BLaER1 treated with 17β-estradiol and CSF1 and Interleukin-3, amounts not matched to agents 10 nM and 100 nM (cell line): ENCODE measurements around the gene CLCN7.
A peak's percentile ranks its signal among the peaks of the same experiment; 100 is the strongest.

Source experiments
- H3K27ac ChIP-seq, 11 experiments: shearing (Covaris generic); formaldehyde crosslinking; 2 replicates each; pipeline ENCODE4 v1.8.1; 2022
- H3K27me3 ChIP-seq, 11 experiments: shearing (Covaris generic); formaldehyde crosslinking; 2 replicates each; pipeline ENCODE4 v1.8.1; 2022
- H3K36me3 ChIP-seq, 11 experiments: shearing (Covaris generic); formaldehyde crosslinking; 2 replicates each; pipeline ENCODE4 v1.8.1; 2022
- H3K4me1 ChIP-seq, 10 experiments: shearing (Covaris generic); formaldehyde crosslinking; 2 replicates each; pipeline ENCODE4 v1.8.1; 2022
- H3K4me2 ChIP-seq, 11 experiments: shearing (Covaris generic); formaldehyde crosslinking; 2 replicates each; pipeline ENCODE4 v1.8.1; 2022
- H3K4me3 ChIP-seq, 10 experiments: shearing (Covaris generic); formaldehyde crosslinking; 2 replicates each; pipeline ENCODE4 v1.8.1; 2022
- H3K9ac ChIP-seq, 11 experiments: shearing (Covaris generic); formaldehyde crosslinking; 2 replicates each; pipeline ENCODE4 v1.8.1; 2022
- H3K9me3 ChIP-seq, 11 experiments: shearing (Covaris generic); formaldehyde crosslinking; replicated peaks in 1 of 11; 2 replicates each; pipeline ENCODE4 v1.8.1; 2022
- H4K20me1 ChIP-seq, 11 experiments: shearing (Covaris generic); formaldehyde crosslinking; 2 replicates each; pipeline ENCODE4 v1.8.1; 2022
- Cebpa-rat ChIP-seq, 11 experiments: shearing (Covaris generic); IDR thresholded peaks; 2 replicates each; pipeline ENCODE4 v1.8.1; 2022

Gene CLCN7

GRCh38 chr16:1511662-1512569, 37.1 kb upstream of the CLCN7 start:
- H3K9me3 ChIP-seq: peaks cover 16 to 29% (median 21%) of the 10 kb centered on the region in 11 experiments
- no peak overlapping the region for H3K4me3 ChIP-seq
- H3K4me2 ChIP-seq: no peak overlapping the region
- H3K36me3 ChIP-seq: peaks cover 10 to 71% (median 53%) of the 10 kb centered on the region in 11 experiments
- H3K27ac ChIP-seq: no peak overlapping the region
- peaks cover 0 to 48% (median 35%) of the 10 kb centered on the region in 11 experiments; a peak in 17 of 22 replicates for H4K20me1 ChIP-seq
- TF ChIP-seq Cebpa-rat (IDR thresholded peaks at IDR 0.05): no peak
- no peaks in the 10 kb centered on the region for H3K27me3 ChIP-seq
- no peak overlapping the region for H3K9ac ChIP-seq
- peaks cover 20 to 29% (median 26%) of the 10 kb centered on the region in 10 experiments for H3K4me1 ChIP-seq

GRCh38 chr16:1510941-1511351, 36.1 kb upstream of the CLCN7 start:
- H3K9me3 ChIP-seq: peaks cover 16 to 29% (median 21%) of the 10 kb centered on the region in 11 experiments
- peaks cover 0 to 58% (median 42%) of the 10 kb centered on the region in 11 experiments; a peak in 18 of 22 replicates for H4K20me1 ChIP-seq
- H3K36me3 ChIP-seq: peaks cover 20 to 81% (median 63%) of the 10 kb centered on the region in 11 experiments
- no peak for TF ChIP-seq Cebpa-rat (IDR thresholded peaks at IDR 0.05)
- no peak overlapping the region for H3K4me2 ChIP-seq
- no peaks in the 10 kb centered on the region for H3K27me3 ChIP-seq
- H3K27ac ChIP-seq: no peak overlapping the region
- peaks cover 20 to 29% (median 26%) of the 10 kb centered on the region in 10 experiments for H3K4me1 ChIP-seq
- H3K4me3 ChIP-seq: no peak overlapping the region
- H3K9ac ChIP-seq: no peak overlapping the region

GRCh38 chr16:1510272-1510671, 35.4 kb upstream of the CLCN7 start:
- Histone ChIP-seq H3K27me3 (no peaks in the 10 kb centered on the region), H3K4me2 (peak overlapping the region; percentile 68 to 81 (median 76); a peak in 19 of 22 replicates), H3K4me3 (no peak overlapping the region), H3K9ac (peak overlapping the region in 10 of 11 experiments; percentile 20 to 64 (median 49); a peak in 14 of 22 replicates), H3K9me3 (peaks cover 15 to 28% (median 20%) of the 10 kb centered on the region in 11 experiments), H4K20me1 (peaks cover 0 to 65% (median 42%) of the 10 kb centered on the region in 11 experiments; a peak in 18 of 22 replicates), H3K27ac (peak overlapping the region in 8 of 11 experiments; percentile 8 to 45 (median 32); a peak in 7 of 22 replicates), H3K4me1 (peaks cover 20 to 29% (median 26%) of the 10 kb centered on the region in 10 experiments), H3K36me3 (peaks cover 20 to 86% (median 66%) of the 10 kb centered on the region in 11 experiments)
- no peak for TF ChIP-seq Cebpa-rat (IDR thresholded peaks at IDR 0.05)

GRCh38 chr16:1509307-1510221, 34.7 kb upstream of the CLCN7 start:
- Histone ChIP-seq H3K9me3 (peaks cover 8 to 21% (median 13%) of the 10 kb centered on the region in 11 experiments), H3K9ac (peak overlapping the region; percentile 15 to 64 (median 48); a peak in 19 of 22 replicates), H3K27ac (peak overlapping the region in 8 of 11 experiments; percentile 8 to 45 (median 32); a peak in 10 of 22 replicates), H3K4me1 (peaks cover 20 to 29% (median 26%) of the 10 kb centered on the region in 10 experiments), H3K27me3 (no peaks in the 10 kb centered on the region), H3K4me3 (0 out of 20 replicates have a peak overlapping the region, but pooled peaks of 1 of the 10 experiments have one; percentile 15), H3K4me2 (peak overlapping the region; percentile 68 to 81 (median 76)), H4K20me1 (peaks cover 0 to 71% (median 42%) of the 10 kb centered on the region in 11 experiments; a peak in 18 of 22 replicates), H3K36me3 (peaks cover 20 to 92% (median 65%) of the 10 kb centered on the region in 11 experiments)
- no peak for TF ChIP-seq Cebpa-rat (IDR thresholded peaks at IDR 0.05)

DNA sequence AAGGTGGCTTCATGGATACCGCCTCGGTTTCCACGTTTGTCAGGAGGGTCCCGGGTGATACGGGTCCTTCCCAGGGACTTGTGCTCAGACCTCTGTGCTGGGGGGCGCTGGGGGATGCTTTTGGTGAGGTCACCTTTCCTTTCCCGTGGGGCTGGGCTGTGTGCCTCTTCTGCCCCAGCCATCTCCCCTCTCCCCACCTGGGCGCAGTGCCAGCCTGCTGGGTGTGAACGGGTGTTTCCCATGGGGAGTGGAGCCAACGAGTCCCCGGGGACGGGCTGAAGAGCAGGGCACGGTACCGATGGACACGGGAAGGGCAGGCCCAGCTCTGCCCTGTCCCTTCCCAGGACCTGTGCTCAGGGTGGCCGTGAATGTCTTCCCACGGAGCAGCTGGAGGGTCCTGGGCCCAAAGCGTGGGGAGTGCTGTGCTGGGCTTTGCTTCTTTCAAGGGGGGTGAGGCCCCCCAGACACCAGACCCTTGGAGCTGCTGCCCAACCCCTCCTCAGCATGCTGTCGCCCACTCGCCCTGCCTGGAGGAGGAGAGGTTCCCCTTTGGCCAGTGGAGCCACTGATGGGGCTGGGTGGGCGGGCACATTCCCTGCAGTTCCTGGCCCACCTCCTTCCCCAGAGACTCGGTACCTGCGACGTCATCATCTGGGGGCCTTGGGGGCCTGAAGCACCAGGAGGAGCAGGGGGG, 33.8 kb upstream of the CLCN7 start:
- peaks cover 0 to 12% (median 4%) of the 10 kb centered on the region in 11 experiments; a peak in 12 of 22 replicates for H3K9me3 ChIP-seq
- H3K27me3 ChIP-seq: no peaks in the 10 kb centered on the region
- TF ChIP-seq Cebpa-rat (IDR thresholded peaks at IDR 0.05): no peak
- H4K20me1 ChIP-seq: peaks cover 0 to 71% (median 42%) of the 10 kb centered on the region in 11 experiments; a peak in 18 of 22 replicates
- peaks cover 20 to 29% (median 26%) of the 10 kb centered on the region in 10 experiments for H3K4me1 ChIP-seq
- peaks cover 21 to 89% (median 63%) of the 10 kb centered on the region in 11 experiments; a peak in 21 of 22 replicates for H3K36me3 ChIP-seq
- peak overlapping the region; percentile 68 to 81 (median 76) for H3K4me2 ChIP-seq
- H3K27ac ChIP-seq: no peak overlapping the region
- H3K9ac ChIP-seq: peak overlapping the region in 9 of 11 experiments; percentile 23 to 62 (median 38); a peak in 6 of 22 replicates
- H3K4me3 ChIP-seq: no peak overlapping the region

GRCh38 chr16:1506494-1507213, 31.8 kb upstream of the CLCN7 start:
- Histone ChIP-seq H3K36me3 (peaks cover 34 to 94% (median 75%) of the 10 kb centered on the region in 11 experiments), H3K4me1 (peaks cover 20 to 29% (median 26%) of the 10 kb centered on the region in 10 experiments), H3K4me2 (no peak overlapping the region), H3K27ac (no peak overlapping the region), H4K20me1 (peaks cover 0 to 85% (median 46%) of the 10 kb centered on the region in 11 experiments; a peak in 18 of 22 replicates), H3K9ac (no peak overlapping the region), H3K4me3 (no peak overlapping the region), H3K27me3 (no peaks in the 10 kb centered on the region), H3K9me3 (no peaks in the 10 kb centered on the region)
- TF ChIP-seq Cebpa-rat (IDR thresholded peaks at IDR 0.05): no peak

- Histone ChIP-seq H3K9ac (no peak overlapping the region), H3K36me3 (peaks cover 42 to 94% (median 78%) of the 10 kb centered on the region in 11 experiments), H3K4me3 (no peak overlapping the region), H3K4me2 (no peak overlapping the region), H4K20me1 (peaks cover 0 to 85% (median 43%) of the 10 kb centered on the region in 11 experiments; a peak in 18 of 22 replicates), H3K27ac (no peak overlapping the region), H3K9me3 (no peaks in the 10 kb centered on the region), H3K27me3 (no peaks in the 10 kb centered on the region), H3K4me1 (peaks cover 20 to 28% (median 26%) of the 10 kb centered on the region in 10 experiments)
- no peak for TF ChIP-seq Cebpa-rat (IDR thresholded peaks at IDR 0.05)
These were observed 31.1 kb upstream of the CLCN7 start for GRCh38 chr16:1505912-1506311.
